Occipital lobe (tissue), 2 donors: Measurements from ENCODE around the gene SH2D1B. TPM values are rescaled to one million over a fixed set of nuclear protein-coding genes. Genes with fewer than 3 reads are reported as not detected.

Experiments used
- DNase-seq: peaks from one replicate; lab custom pipeline; 2025; lab: John Stamatoyannopoulos, UW
- total RNA-seq: library from RNA; depleted of rRNA; stranded (reverse); fragments of >200 nt; gene quantifications from one replicate; pipeline ENCODE4 v1.2.3, GENCODE V29; 2014

The SH2D1B gene
- total RNA-seq, 1 donor from 2014 or later = not detected

DNA sequence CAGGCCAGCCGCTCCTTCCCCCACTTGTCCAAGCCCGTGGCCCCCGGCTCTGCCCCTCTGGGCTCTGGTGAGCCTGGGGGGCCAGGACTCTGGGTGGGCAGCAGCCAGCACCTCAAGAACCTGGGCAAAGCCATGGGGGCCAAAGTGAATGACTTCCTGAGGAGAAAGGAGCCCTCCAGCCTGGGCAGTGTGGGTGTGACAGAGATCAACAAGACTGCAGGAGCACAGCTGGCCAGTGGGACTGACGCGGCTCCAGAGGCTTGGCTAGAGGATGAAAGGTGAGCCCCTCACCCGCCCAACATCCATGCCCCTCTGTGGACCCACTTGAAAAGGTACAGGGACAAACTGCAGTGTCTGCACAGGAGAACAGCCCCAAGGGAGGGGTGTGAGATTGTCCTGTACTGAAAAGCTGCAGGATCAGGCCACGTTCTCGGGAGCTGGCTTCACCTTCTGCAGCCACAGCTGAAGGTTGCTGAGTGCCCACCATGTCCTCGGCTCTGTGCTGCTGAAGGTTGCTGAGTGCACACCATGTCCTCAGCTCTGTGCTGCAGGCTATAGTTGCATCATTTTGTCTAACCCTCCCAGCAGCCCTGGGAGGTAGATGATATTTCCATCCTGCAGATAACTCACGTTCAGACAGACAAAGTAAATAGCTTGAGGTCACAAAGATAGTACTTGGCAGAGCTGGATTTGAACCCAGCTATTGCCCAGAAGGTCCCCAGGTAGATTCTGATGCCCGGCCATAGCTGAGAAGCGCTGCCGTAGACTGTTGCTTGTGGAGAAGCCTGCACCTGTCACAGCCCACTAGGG lies 29.8 kb downstream of the SH2D1B start:
- DNase-seq = no peak

DNA sequence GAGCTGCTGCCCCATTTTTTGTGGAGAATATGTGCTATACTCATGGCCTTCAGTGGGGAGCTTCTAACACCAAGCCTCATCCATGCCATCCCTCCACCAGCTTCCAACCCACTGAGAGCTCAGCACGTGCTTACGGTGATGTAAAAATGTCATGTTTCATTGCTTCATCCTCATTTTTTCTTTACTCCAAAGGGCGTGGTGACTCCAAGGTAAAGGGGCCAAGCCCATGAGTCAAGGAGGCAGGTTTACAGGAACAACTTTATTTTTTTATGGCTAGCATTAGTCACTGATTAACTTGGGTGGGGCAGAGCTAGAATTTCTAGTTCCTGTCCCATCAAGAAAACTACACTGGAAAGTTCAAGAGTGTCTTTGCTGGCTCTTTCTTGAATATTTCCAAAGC lies 30.6 kb downstream of the SH2D1B start, which contains the start of gene C1orf226:
TSS of gene C1orf226 (plus strand) at position 346 of the 400 bp plus-strand sequence. CDS start 174 bp downstream, outside the sequence.
- DNase-seq = no peak

DNA sequence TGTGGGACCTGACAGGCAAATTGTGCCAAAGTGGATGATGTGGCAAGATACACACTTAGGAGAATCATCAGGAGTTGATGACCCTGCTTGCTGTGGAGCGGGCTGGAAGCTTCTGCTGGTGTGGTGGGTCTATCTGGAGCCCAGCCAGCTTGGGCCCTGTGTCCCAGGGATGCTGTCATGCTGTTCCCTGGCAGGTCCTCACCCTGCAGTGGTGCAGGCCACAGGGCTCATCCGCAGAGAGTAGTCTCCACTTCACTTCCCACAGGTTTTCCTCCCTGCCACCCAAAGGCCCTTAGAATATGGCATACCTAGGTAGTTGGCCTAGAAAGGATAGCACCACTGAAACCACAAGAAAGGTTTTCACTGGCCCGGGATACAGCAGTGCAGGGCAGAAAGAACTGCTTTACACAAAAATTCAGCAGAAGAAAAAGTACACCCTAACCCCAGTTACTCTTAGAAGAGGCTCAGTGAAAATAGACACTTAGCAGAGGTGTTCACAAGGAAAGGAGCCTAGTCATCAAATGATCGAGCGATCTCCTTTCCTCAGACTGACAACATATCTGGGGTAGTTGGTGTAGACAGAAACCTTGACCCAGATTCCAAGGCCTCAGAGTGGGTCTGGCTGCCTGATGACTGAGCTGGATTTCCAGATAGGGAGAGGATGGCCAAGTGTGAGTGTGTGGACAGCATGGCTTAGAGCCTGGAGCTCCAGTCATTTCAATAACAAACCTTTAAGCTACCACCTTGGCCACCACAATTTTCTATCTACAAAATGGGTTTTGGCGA lies 31.7 kb downstream of the SH2D1B start:
- no peak for DNase-seq

DNA sequence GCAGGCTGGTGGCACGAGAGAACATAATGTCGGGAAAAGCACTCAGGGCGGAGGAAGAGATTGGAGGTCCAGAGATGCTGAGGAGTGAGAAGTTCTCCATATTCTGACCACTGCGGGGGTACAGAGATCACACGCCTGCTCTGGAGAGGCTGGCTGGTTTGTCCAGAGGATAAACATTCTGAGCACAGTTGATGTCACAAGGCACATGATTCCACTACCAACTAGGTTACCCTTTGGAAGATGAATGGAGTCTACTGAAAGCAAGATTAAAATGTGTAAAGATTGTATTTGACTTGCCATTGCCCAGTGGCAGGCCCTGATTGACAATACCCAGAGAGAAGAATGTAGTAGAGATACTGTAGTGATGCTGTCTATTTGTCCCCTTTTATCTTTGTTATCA lies 35.2 kb downstream of the SH2D1B start, which contains the start of gene SPATA46:
TSS of gene SPATA46 (minus strand) at position 164 of the 400 bp plus-strand sequence. CDS start at position 100, 64 bp downstream.
- no peak for DNase-seq

DNA sequence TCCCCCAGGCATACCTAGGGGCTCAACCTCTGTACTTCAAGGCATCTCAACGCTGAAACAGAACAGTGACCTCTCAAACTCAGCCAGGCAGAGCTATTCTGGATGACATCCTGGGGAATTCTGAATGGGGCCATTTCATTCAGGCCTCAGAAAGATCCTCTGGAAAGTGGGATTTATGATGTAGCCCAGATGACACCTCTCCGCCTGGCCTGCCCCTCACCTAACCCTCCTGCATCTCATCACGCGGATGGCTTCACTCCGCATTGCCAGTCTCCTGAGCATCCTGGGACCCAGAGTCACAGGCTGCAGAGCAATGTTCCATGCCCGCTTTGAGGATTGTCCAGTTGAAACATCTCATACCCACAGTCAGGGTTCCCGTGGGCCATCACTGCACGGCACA lies 36.5 kb downstream of the SH2D1B start:
- DNase-seq = no peak

DNA sequence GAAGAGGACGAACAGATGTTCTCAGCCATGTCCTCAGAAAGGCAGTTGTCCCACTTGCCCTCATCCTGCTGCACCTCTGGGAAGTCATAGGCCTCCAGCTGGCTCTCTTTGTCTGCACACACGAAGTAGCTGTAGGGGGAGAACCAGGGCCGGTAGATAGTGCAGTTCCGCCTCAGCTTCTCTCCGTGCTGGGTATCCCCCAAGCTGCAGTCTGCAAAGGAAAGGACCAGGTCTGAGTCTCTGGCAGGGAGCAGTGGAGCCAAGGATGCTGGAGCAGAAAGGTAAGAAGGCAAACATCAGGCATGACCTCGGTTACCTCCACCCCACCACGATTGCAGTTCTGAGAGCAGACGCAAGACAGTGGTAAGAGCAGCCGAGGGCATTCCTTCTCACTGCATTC lies 37.5 kb downstream of the SH2D1B start:
- no peak for DNase-seq

DNA sequence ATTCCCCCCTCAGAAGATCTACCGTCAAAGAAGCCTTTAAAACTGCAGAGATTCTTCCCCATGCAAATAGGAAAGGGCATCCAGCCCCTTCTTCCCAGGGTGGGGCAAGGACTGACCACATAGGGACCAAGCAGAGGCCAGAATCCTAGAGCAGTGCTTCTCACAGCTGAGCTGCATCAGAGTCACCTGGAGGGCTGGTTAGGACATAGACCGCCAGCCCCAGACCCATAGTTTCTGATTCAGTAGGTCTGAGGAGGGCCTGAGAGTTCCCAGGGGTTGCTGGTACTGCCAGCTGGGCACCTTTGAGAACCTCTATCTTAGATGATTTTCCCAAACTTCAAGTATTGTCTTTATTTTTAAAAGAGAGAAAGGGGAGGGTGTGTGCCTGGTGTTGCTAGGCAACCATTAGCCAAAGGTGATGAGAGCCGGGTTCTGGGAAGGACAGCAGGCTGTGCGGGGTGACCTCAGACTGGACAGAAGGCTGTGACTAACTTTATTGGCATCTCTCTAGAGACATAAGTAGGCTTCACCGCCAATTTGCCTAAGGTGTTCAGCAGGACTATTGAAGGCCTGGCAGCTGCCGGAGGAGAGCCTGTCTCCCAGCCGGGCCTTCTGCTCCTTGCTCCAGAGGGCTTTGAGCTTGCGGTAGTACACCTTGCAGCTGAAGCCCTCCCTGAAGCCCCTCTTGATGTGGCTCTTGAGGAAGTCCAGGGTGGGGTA lies 38.2 kb downstream of the SH2D1B start:
- no peak for DNase-seq

DNA sequence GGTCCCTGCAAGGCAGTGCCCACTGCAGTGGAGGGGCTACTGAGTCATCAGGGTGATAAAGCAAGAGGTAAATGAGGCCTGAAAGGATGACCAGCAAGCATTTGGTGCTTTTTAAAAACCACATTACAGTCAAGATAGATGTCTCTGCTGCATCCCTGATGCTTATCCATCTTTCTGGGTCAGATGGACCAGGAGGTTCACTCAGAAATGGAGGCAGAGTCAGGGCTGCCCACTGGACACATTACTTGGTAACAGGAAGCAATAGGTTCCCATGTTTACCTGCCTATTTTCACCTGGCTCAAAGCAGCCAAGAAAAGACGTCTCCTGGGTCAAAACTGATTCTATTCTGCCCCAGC lies 38.9 kb downstream of the SH2D1B start:
- DNase-seq = no peak

DNA sequence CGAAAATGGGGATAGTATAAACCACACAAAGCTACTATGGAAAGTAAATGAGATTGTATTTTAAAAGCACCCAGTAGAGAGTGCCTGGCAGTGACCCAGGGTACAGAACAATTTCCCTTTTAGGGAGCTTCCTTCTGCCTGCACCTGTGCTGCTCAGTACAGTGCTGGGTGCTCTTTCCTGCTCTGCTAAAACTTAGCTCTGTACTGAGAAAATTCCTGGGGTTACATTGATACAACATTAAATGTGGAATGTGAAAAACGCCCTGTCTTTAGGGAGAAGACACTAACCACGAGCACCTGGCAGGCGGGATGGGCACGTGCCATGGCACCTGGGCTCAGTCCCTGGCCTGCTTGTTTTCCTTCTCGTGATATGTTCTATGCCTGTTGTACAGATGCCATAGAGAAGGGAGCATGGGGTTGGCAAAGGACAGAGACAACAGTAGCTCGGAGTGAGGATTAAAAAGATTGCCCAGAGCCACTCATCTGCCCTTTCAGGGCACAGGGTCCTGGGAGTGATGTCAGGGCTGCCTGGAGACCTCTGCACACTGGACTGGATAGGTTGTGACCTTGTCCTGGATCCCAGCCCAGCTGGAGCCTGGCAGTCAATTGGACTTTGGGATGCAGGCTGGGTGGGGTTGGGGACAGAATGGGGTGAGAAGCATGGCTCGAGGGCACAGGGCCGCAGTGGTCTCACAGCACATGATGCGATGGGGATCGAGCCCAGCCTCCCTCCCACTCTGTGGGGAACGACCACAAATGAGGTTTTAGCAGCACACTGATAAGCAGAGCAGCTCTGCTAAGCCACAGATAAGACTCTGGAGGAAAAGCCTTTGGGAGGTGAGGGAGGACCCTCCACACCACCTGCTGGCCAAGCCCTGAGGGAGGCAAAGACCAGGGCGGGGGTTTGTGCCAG lies 39.5 kb downstream of the SH2D1B start:
- DNase-seq = no peak

DNA sequence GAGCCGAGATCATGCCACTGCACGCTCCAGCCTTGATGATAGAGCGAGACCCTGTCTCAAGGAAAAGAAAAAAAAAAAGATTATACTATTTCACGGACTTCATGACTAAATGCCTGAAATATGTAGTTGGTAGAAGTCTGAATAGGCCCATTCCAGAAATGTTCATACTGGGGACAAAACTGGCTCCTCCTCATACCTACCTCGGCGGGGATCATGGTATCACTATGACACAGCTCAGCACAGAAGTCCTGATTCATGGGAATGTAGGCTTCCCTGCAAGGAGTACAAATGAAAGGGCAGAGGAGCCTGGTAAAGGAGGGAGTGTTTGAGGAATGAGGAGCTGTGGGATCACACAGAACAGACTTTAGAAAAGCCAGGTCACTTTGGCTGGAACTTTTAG lies 40.3 kb downstream of the SH2D1B start:
- DNase-seq = no peak

DNA sequence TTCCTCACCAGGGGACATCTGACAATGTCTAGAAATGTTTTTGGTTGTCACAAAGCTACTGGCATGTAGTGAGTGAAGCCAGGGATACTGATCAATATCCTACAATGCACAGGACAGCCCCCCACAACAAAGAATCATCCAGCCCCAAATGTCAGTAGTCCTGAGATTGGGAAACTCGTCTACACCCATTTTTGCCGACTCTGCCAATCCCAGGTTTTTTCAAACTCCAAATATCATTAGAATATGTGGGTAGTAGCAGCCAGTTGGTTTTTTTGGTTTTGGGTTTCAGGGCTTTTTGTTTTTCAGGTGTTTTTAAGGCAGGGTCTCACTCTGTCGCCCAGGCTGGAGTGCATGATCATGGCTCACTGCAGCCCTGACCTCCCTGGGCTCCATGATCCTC lies 41.2 kb downstream of the SH2D1B start:
- DNase-seq = no peak

DNA sequence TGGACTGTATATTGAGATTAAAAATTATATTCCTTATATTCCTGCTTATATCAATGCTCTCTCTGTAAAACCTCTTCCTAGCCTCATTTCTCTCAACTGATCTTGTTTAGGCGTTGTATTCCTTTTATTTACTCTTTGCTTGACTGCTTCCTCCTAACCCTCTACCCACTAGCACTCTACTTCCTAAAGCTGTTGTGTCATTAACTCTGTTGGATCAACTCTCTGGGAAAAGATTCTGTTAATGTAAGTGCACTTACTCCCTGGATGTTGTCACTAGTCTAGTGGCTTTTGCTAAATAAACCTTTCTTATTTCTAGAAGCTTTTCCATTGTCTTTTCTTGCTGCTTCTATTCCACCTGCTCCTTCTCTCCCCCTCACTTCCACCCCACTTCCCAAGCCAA lies 41.8 kb downstream of the SH2D1B start:
- DNase-seq = no peak

DNA sequence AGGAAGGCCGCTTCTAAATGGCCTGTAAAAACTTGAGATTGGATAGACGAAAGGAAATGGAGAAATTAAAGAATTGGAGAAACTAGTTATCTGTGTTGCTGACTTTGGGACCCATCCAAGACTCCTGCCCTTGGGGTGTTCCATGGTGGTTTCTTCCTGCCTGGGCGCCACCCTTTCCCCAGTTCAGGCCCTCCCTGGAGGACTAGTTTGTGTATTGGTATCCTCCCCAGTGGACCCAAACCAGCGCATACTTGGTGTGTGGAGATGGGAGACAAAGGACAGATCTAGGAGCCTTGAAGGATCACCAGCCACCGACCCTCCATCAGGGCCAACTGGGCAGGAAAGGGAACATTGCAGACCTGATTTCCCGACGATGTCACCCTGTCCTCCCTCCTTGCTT lies 42.4 kb downstream of the SH2D1B start:
- DNase-seq = no peak

DNA sequence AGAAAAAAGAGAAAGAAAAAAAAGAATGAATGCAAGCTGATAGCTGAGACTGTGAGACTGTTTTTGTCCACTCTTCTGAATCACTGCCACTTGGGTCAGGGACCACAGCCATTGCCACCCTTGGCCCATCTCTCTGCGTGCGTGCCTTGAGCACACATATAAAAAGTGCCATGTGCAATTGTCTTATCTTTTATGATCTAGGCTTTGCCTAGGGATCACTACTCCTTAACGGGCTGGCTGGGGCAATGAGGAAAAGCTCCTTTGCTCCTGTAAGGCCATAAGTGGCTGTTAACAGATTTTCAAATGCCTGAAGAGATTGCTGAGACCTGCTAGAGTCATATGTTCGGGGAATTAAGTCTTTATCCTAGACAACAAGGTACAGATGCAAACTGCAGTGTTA lies 43.5 kb downstream of the SH2D1B start:
- no peak for DNase-seq

DNA sequence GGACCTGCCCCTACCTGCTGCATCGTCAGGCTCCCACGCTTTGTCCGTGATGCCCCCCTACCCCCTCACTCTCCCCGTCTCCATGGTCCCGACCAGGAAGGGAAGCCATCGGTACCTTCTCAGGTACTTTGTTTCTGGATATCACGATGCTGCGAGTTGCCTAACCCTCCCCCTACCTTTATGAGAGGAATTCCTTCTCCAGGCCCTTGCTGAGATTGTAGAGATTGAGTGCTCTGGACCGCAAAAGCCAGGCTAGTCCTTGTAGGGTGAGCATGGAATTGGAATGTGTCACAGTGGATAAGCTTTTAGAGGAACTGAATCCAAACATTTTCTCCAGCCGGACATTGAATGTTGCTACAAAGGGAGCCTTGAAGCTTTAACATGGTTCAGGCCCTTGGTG lies 44.2 kb downstream of the SH2D1B start:
- DNase-seq = no peak

DNA sequence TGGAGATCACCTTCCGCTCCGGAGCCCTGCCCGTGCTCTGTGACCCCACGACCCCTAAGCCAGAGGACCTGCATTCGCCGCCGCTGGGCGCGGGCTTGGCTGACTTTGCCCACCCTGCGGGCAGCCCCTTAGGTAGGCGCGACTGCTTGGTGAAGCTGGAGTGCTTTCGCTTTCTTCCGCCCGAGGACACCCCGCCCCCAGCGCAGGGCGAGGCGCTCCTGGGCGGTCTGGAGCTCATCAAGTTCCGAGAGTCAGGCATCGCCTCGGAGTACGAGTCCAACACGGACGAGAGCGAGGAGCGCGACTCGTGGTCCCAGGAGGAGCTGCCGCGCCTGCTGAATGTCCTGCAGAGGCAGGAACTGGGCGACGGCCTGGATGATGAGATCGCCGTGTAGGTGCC lies 44.9 kb downstream of the SH2D1B start:
- no peak for DNase-seq

DNA sequence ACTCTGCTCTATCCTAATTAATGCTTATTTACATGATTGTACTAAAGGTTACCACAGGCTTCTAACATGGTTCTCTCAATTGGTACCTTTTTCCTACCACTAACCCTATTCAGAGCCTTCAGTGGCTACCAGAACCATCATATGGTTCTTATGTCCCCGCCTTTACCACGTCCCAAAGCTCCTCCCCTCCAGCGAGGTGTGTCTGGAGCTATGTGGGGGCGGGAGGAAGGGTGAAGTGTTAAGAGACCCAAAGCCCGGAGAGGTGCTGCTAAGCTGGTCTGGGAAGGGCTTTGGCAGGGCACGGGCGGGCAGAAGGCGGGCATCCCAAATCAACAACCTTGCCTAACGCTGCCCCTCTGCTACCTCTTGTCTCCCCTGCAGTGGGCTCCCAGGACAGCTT lies 45.3 kb downstream of the SH2D1B start:
- no peak for DNase-seq

DNA sequence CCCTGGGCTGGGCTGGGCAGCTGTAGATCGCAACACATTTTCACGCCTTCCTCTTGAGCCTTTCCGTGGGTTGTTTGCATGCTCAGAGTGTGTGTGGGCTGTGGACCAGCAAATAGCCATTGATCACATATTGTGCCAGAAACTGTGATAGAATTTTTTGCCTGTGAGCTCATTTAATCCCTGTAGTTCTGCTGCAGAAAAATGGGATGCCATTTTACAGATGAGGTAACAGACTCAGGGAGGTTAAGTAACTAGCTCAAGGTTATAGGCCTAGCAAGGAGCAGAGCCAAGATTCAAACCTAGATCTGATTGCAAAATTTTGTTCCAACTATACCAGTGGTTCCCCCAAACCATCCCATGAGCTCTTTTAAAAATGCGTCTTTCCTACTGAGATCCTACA lies 45.8 kb downstream of the SH2D1B start:
- DNase-seq = no peak

DNA sequence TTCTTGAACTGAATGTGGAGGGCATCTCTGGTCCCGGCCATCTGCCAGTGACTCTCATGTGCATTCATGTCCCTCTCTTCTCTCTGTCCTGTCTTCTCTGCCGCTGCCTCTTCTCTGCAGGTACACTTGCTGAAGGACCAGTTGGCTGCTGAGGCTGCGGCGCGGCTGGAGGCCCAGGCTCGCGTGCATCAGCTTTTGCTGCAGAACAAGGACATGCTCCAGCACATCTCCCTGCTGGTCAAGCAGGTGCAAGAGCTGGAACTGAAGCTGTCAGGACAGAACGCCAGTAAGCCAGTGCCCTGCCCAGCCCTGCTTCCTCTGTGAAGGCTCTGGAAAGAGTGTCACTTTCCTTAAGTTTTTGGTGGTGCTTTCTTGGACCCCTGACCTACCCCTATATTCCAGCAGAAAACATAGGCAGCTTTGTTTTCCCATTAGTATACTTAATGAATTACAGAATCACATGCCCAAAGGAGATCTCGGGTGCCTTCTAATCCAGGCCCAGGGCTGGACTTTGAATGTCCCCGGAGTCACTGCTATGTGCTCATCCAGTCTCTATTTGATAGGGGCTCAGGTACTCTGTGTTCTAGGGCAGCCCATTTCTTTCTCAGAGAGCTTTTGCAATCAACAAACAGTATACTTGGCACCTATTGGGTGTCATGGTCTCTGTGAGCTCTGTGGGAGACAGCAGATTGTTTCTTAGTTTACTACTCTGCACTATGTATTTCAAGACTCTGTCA lies 46.5 kb downstream of the SH2D1B start:
- no peak for DNase-seq

DNA sequence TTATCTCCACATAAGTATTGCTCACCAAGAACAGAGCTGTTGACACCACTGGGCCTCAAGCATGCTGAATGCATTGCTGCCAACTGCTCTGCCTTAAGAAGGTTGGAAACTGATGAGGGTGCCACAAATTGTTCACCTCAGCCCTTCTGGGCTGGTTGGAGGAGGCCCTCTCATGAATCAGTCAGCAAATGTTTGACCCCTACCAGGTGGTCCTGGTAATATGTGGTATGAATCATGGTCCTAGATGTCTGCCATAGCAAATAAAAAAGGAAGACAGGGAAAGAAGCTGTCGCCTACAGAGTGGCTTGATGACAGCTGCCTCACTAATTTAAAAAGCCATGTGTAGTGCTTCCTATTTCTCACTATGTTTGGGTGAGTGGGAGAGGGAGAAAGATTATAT lies 47.4 kb downstream of the SH2D1B start:
- no peak for DNase-seq
